ENCODE results near the gene PTPRN2. TPM values are rescaled to one million over a fixed set of nuclear protein-coding genes. Genes with fewer than 3 reads are reported as not detected.

Gene PTPRN2
- total RNA-seq, 8 experiments from 2014 or later, result 0.10 to 19.7 (median 10.8) TPM; not detected in 1

DNA sequence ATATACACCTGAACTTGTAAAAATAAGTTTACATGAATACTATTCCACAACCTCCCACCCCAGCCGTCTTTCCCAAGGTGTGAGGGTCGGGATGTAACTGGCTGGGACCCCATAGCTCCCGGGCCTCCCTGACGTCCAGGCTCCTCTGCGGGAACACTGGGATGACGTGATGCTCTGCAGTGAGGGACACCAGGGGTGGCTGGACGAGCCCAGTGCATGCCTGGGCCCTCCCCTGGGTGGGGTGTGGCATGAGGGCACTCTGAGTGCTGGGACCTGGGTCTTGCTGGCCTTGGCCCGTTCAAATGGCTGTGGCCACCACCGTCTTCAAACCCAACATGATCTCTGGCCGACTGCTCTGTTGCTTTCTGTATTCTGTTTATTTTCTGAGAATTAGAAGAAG lies 1068.4 kb downstream of the PTPRN2 start:
- Histone ChIP-seq H3K4me3 (no peak overlapping the region), H3K27ac (no peak overlapping the region), H3K4me1 (replicated peaks in 1 of 2) (peaks cover 7 to 8% of the 10 kb centered on the region in 2 donors)
- no peak for ATAC-seq (replicated peaks in 6 of 8)
- WGBS, 10 experiments, result 10 to 61% (median 29%) methylated on average over 2 to 8 of the region's 10 CpGs; no CpG with 5 or more reads in 6 of the 10 experiments
- in situ Hi-C loops (cut with MboI; ENCODE audit: low pct_unique_long_range_greater_than_20kb in 2 of 9, low sequenced_read_pairs in 9 of 9, unreplicated experiment in 9 of 9), result no loop called here

DNA sequence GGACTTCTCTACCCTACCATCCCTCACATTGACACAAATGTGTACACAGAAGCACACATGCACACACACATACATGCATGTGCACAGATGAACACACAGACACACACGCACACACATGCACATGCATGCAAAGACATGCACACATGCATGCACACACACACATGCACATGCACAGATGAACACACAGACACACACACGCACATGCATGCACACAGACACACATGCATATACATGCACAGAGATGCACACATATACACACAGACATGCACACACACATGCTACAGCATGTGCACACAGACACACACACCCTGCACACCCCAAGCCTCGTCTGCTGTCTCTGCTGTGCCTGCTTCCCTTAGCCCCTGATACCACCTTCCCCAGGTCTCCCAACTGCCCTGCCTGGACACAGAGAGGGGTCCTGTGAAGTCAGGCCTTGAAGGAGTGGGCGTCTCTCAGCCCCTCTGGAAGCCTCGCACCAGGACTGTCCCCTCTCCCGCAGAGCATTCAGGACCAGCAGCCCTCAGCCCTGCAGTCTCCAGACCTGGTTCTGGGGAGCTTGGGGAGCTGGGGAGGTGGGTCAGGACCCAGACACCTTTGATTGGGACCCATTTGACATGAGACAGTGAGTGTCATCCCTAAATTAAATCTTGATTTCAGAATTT lies 1069.0 kb downstream of the PTPRN2 start:
- H3K4me1 ChIP-seq (replicated peaks in 1 of 2), result peaks cover 7 to 8% of the 10 kb centered on the region in 2 donors
- WGBS, 10 experiments, result 0 to 100% (median 42%) methylated on average over 1 to 3 of the region's 6 CpGs; no CpG with 5 or more reads in 6 of the 10 experiments
- in situ Hi-C loops (cut with MboI; ENCODE audit: low pct_unique_long_range_greater_than_20kb in 2 of 9, low sequenced_read_pairs in 9 of 9, unreplicated experiment in 9 of 9), result no loop called here
- no peak overlapping the region for H3K4me3 ChIP-seq
- no peak for ATAC-seq (replicated peaks in 6 of 8)
- no peak overlapping the region for H3K27ac ChIP-seq

GRCh38 chr7:157517782-157518513 lies 1069.7 kb downstream of the PTPRN2 start:
- peaks cover 7 to 8% of the 10 kb centered on the region in 2 donors for H3K4me1 ChIP-seq (replicated peaks in 1 of 2)
- H3K4me3 ChIP-seq, result no peak overlapping the region
- H3K27ac ChIP-seq, result no peak overlapping the region
- 0 to 86% (median 0%) methylated on average over 1 to 4 of the region's 10 CpGs; no CpG with 5 or more reads in 6 of the 10 experiments for WGBS, 10 experiments
- ATAC-seq (replicated peaks in 6 of 8), result peak in 4 of 8 experiments; percentile 19 to 74 (median 44)
- in situ Hi-C loops (cut with MboI; ENCODE audit: low pct_unique_long_range_greater_than_20kb in 2 of 9, low sequenced_read_pairs in 9 of 9, unreplicated experiment in 9 of 9), result no loop called here

DNA sequence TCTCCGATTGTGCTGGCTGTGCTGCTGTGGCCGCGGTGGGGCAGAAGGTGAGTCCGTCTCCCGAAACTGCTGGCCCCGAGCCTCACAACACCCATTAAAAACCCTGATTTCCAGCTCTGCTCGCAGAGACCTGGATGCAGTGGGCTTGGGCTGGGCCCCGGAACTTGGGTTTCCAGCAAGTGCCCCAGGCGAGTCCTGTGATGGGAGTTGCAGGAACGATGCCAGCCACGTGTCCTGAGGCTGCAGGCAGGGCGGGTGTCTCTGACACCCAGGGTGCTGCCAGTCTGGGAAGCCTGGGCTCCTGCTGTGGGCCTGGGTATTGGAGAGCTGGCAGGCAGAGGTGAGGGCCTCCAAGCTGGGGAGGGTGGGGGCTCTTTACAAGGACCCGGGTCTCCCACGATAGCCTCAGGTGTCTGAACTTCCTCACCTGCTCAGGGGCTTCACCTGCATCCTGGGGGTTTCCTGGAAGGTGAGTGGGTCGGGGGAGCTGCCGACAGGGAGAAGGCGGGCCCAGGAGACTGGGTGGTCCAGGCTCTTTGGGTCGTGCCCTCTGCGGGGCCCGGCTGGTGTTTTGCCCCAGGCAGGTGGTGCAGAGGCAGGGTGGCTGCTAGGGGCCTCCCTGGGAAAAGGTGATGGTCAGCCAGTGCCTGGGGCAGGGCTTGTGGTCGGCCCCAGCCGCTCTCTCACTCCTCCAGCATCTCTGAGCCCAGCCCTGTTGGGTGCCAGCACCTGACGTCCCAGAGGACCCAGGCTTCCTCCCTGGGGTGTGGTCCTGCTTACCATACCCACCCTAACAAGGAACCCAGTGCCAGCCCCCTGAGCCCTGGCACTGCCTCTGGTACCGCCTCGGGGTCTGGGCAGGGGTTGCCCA lies 1070.5 kb downstream of the PTPRN2 start:
- in situ Hi-C loops (cut with MboI; ENCODE audit: low pct_unique_long_range_greater_than_20kb in 2 of 9, low sequenced_read_pairs in 9 of 9, unreplicated experiment in 9 of 9), result no loop called here
- H3K4me3 ChIP-seq, result no peak overlapping the region
- WGBS, 10 experiments, result 32 to 91% (median 74%) methylated on average over 3 to 6 of the region's 25 CpGs; no CpG with 5 or more reads in 5 of the 10 experiments
- ATAC-seq (replicated peaks in 6 of 8), result no peak
- H3K27ac ChIP-seq, result no peak overlapping the region
- H3K4me1 ChIP-seq (replicated peaks in 1 of 2), result peaks cover 7 to 8% of the 10 kb centered on the region in 2 donors

- in situ Hi-C loops (cut with MboI; ENCODE audit: low pct_unique_long_range_greater_than_20kb in 2 of 9, low sequenced_read_pairs in 9 of 9, unreplicated experiment in 9 of 9), result no loop called here
- 92% methylated on average over 2 of the region's 13 CpGs; no CpG with 5 or more reads in 9 of the 10 experiments for WGBS, 10 experiments
- no peak for ATAC-seq (replicated peaks in 6 of 8)
- peaks cover 6 to 7% of the 10 kb centered on the region in 2 donors for H3K4me1 ChIP-seq (replicated peaks in 1 of 2)
- no peak overlapping the region for H3K27ac ChIP-seq
- no peak overlapping the region for H3K4me3 ChIP-seq
Measured at GRCh38 chr7:157516311-157516710, 1071.3 kb downstream of the PTPRN2 start.

DNA sequence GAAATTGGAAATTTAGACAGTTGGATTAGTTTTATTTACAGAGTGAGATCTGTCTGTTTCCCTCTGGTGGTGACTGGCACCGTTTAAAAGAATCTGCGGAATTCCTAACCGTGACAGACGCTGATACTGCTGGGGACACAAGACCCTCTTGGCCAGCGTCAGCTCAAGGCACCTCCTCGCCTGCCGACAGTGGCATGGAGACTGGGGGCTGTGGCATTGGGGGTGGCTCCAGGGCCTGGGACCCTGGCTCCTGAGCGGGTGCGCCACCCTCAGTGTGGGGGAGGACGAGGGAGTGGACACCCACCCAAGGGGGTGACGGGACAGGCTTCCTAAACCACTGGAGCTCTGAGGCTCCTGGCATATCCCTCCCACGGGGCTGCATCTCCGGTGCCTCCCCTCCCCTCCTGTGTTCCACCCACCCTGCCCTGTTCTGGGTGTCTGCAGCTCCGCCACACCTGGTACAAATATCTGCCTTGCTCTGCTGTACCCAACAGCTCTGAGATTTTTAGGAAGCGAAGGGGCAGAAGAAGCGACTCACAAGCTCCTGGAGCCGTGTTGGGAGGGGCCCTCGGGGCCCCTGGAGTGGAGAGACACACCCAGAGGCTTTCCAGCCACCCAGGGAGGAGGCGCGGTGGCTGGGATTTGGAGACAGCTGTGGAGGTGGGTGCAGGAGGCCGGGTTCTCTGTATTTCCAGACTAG lies 1072.1 kb downstream of the PTPRN2 start:
- H3K4me1 ChIP-seq (replicated peaks in 1 of 2), result peaks cover 6 to 7% of the 10 kb centered on the region in 2 donors
- 0 to 93% (median 75%) methylated on average over 1 to 7 of the region's 21 CpGs; no CpG with 5 or more reads in 2 of the 10 experiments for whole genome bisulfite sequencing, 10 experiments
- no peak overlapping the region for H3K4me3 ChIP-seq
- no peak for ATAC-seq (replicated peaks in 6 of 8)
- in situ Hi-C loops (cut with MboI; ENCODE audit: low pct_unique_long_range_greater_than_20kb in 2 of 9, low sequenced_read_pairs in 9 of 9, unreplicated experiment in 9 of 9), result no loop called here
- no peak overlapping the region for H3K27ac ChIP-seq

DNA sequence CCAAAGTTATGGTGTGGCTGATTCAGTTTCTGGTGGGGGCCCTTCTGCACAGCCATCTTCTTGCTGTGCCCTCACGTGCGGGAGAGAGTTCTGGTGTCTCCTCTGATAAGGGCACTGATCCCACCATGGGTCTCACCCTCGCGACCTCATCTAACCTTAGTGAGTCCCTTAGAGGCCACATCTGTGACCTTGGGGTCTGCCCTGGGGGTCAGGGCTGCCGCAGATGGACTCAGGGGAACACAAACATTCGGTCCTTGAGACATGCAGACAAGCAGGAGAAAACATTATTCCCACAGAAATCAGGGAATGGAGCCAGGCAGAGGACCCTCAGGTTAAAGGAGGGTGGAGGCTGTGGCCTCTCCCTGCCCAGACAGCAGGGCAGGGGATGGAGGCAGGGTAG lies 1072.9 kb downstream of the PTPRN2 start:
- Histone ChIP-seq H3K4me1 (replicated peaks in 1 of 2) (peaks cover 1 to 6% of the 10 kb centered on the region in 2 donors), H3K27ac (no peak overlapping the region), H3K4me3 (no peak overlapping the region)
- 0 to 91% (median 28%) methylated on average over 1 to 4 of the region's 6 CpGs; no CpG with 5 or more reads in 6 of the 10 experiments for WGBS, 10 experiments
- no peak for ATAC-seq (replicated peaks in 6 of 8)
- in situ Hi-C loops (cut with MboI; ENCODE audit: low pct_unique_long_range_greater_than_20kb in 2 of 9, low sequenced_read_pairs in 9 of 9, unreplicated experiment in 9 of 9), result no loop called here

- WGBS, 10 experiments, result 10 to 55% (median 29%) methylated on average over 2 to 6 of the region's 11 CpGs; no CpG with 5 or more reads in 7 of the 10 experiments
- in situ Hi-C loops (cut with MboI; ENCODE audit: low pct_unique_long_range_greater_than_20kb in 2 of 9, low sequenced_read_pairs in 9 of 9, unreplicated experiment in 9 of 9), result no loop called here
- Histone ChIP-seq H3K4me3 (no peak overlapping the region), H3K27ac (no peak overlapping the region), H3K4me1 (replicated peaks in 1 of 2) (peaks cover 0 to 4% of the 10 kb centered on the region in 2 donors)
- no peak for ATAC-seq (replicated peaks in 6 of 8)
Measured at GRCh38 chr7:157514306-157514705, 1073.3 kb downstream of the PTPRN2 start.

DNA sequence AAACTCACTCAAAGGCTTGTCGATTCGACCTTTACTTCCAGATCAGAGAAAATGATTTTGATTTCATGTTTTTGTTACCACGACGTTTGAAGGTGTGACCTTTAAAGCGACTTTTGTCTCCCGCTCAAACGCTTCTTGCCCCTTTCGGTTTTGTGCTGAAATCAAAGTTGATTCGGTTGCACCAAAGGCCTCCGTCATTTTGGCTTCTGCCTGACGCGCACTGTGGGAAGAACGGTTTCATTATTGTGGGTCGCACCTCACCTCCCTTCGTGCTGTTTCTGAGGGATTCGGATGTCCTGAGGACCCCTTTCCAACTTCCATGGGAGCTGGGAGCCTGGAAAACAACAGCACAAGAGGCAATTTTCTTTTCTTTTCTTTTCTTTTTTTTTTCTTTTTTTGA lies 1073.9 kb downstream of the PTPRN2 start:
- H3K4me3 ChIP-seq, result no peak overlapping the region
- no peak for ATAC-seq (replicated peaks in 6 of 8)
- 34 to 92% (median 60%) methylated on average over 2 to 16 of the region's 16 CpGs for WGBS, 10 experiments
- peaks cover under 1 to 4% of the 10 kb centered on the region in 2 donors for H3K4me1 ChIP-seq (replicated peaks in 1 of 2)
- in situ Hi-C loops (cut with MboI; ENCODE audit: low pct_unique_long_range_greater_than_20kb in 2 of 9, low sequenced_read_pairs in 9 of 9, unreplicated experiment in 9 of 9), result no loop called here
- no peak overlapping the region for H3K27ac ChIP-seq

GRCh38 chr7:157513162-157513621 lies 1074.4 kb downstream of the PTPRN2 start:
- no peak for ATAC-seq (replicated peaks in 6 of 8)
- Histone ChIP-seq H3K4me3 (no peak overlapping the region), H3K27ac (no peak overlapping the region), H3K4me1 (replicated peaks in 1 of 2) (peaks cover 3 to 5% of the 10 kb centered on the region in 2 donors)
- in situ Hi-C loops (cut with MboI; ENCODE audit: low pct_unique_long_range_greater_than_20kb in 2 of 9, low sequenced_read_pairs in 9 of 9, unreplicated experiment in 9 of 9), result no loop called here
- WGBS, 10 experiments, result 0 to 100% (median 67%) methylated on average over 1 to 8 of the region's 18 CpGs; no CpG with 5 or more reads in 3 of the 10 experiments

DNA sequence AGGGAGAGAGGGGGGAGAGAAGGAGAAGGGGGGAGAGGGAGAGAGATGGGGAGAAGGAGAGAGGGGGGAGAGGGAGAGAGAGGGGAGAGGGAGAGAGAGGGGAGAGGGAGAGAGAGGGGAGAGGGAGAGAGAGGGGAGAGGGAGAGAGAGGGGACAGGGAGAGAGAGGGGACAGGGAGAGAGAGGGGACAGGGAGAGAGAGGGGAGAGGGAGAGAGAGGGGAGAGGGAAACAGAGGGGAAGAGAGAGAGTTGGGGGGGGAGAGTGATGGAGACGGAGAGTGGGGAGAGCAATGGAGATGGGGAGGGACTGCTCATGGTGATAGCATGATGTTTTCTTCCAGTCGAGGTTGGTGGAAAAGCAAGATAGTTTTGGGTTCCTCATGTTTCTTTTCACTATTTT lies 1078.4 kb downstream of the PTPRN2 start:
- ATAC-seq (replicated peaks in 6 of 8), result no peak
- in situ Hi-C loops (cut with MboI; ENCODE audit: low pct_unique_long_range_greater_than_20kb in 2 of 9, low sequenced_read_pairs in 9 of 9, unreplicated experiment in 9 of 9), result no loop called here
- 0% methylated on average over 1 of the region's 2 CpGs; no CpG with 5 or more reads in 8 of the 10 experiments for WGBS, 10 experiments

GRCh38 chr7:157508477-157508881 lies 1079.1 kb downstream of the PTPRN2 start:
- Histone ChIP-seq H3K4me1 (replicated peaks in 1 of 2) (peaks cover 0 to 17% of the 10 kb centered on the region in 2 donors), H3K4me3 (no peak overlapping the region), H3K27ac (peak overlapping the region; percentile 48 to 82)
- peak in 2 of 8 experiments; percentile 25 to 39 for ATAC-seq (replicated peaks in 6 of 8)
- WGBS, 10 experiments, result 67 to 92% (median 81%) methylated on average over 1 to 3 of the region's 11 CpGs; no CpG with 5 or more reads in 6 of the 10 experiments
- in situ Hi-C loops (cut with MboI; ENCODE audit: low pct_unique_long_range_greater_than_20kb in 2 of 9, low sequenced_read_pairs in 9 of 9, unreplicated experiment in 9 of 9), result no loop called here

More for the DNA sequence above, 1078.4 kb downstream of the PTPRN2 start:
- H3K4me3 ChIP-seq, result no peak overlapping the region
- H3K27ac ChIP-seq, result no peak overlapping the region
- peaks cover 0 to 17% of the 10 kb centered on the region in 2 donors for H3K4me1 ChIP-seq (replicated peaks in 1 of 2)
